GM19463 (cell line): ENCODE measurements around the gene TBC1D3H.
"Not testable (repeated sequence)": the region's sequence is repeated elsewhere in the genome, so short reads cannot be mapped to it uniquely, and the experiment has no call there.

ENCODE experiments used
- ATAC-seq: cut with Tn5 transposase; IDR thresholded peaks from one replicate; pipeline ENCODE4 v1.9.1; 2021; ENCODE audit warnings: mild to moderate bottlenecking, moderate library complexity; ENCODE audit not compliant: unreplicated experiment

Gene TBC1D3H

DNA sequence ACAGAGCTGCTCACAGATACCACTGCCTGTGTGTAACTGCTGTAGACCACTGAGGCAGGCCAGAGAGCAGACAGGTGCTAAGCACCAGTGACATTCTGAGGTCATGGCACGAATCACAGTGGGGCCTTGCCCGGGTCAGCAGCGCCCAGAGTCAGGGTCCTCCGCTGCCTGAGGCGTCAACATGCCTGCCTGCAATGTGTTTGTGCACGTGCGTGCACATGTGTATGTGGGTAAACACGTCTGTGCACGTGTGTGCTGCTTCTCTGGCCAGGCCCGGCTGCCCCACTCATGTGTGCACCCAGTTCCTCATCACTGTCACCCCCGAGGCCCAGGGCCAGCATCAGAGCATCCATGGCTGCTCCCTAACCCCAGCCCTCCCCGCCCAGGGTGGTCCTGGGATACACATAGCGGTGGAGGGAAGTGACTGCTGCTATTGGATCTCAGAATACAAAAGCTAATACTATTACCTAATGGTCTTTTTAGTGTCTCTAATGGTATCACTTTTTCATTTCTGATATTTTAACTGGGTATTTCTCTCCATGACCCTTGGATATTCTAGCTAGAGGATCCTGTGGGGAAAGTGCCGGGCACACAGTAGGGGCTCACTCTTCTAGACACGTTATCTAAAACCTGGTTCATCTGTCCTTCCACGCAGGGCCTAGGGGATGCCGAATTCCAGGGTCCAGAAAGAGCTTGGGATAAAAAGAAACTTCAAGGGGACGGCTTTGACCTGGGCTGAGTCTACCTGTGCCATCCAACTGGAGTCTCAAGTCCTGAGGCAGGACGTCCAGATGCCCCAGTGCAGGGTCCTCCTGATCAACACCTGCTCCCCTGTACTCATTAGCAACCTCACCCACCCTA is at the start of gene TBC1D3H:
Gene TBC1D3H, minus strand, starts transcription at position 51 of the 861 bp plus-strand sequence. CDS start 1,540 bp downstream, outside the sequence.
- ATAC-seq: not testable (repeated sequence)

GRCh38 chr17:36428891-36429290 is 40.7 kb upstream of the TBC1D3H start:
- not testable (repeated sequence) for ATAC-seq

DNA sequence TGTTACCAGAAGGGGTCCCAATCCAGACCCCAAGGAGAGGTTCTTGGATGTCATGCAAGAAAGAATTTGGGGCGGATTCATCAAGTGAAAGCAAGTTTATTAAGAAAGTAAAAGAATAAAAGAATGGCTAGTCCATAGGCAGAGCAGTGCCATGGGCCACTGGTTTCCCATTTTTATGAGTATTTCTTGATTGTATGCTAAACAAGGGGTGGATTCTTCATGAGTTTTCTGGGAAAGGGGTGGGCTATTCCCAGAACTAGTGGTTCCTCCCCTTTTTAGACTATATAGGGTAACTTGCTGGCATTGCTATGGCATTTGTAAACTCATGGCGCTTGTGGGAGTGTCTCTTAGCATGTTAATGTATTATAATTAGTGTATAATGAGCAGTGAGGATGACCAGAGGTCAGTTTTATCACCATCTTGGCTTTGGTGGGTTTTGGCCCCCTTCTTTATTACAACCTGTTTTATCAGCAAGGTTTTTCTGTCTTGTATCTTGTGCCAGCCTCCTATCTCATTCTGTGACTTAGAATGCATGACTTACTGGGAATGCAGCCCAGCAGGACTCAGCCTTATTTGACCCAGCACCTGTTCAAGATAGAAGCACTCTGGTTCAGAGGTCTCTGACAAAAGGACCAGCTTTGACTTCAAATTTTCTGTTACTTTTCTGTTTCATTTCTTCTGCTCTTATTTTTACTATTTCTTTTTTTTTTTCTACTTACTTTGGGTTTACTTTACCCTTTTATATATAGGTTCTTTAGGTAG is 27.1 kb upstream of the TBC1D3H start:
- ATAC-seq: not testable (repeated sequence)

- not testable (repeated sequence) for ATAC-seq
These were observed 2.9 kb upstream of the TBC1D3H start for GRCh38 chr17:36390943-36391645.

GRCh38 chr17:36375938-36376337 is 12.3 kb downstream of the TBC1D3H start:
- ATAC-seq: not testable (repeated sequence)

GRCh38 chr17:36362496-36362895 is 25.7 kb downstream of the TBC1D3H start:
- not testable (repeated sequence) for ATAC-seq
